Endothelial cell of umbilical vein (primary cell): Measurements from ENCODE around the gene S100A9. TPM values are rescaled to one million over a fixed set of nuclear protein-coding genes. Genes with fewer than 3 reads are reported as not detected.

ENCODE experiments used
- polyA plus RNA-seq, 4 experiments: library from polyadenylated mRNA; depleted of rRNA in 3 of 4; stranded (reverse) in 3 of 4; unstranded in 1 of 4; fragments of >200 nt; gene quantifications; 2 replicates each; pipeline versions ENCODE4 v1.2.1 to v1.2.3, GENCODE V29; 2011 to 2012; ENCODE audit warnings: missing spikeins in 1 of 4
- small RNA-seq: library from RNA; depleted of rRNA; stranded (forward); fragments of <200 nt; gene quantifications from one replicate; pipeline ENCODE3, GENCODE V24; 2012; ENCODE audit warnings: low replicate concordance, low read depth; ENCODE audit not compliant: insufficient read depth, insufficient read length
- total RNA-seq: library from RNA; stranded (reverse); gene quantifications from 2 replicates; pipeline ENCODE4 v1.2.3, GENCODE V29; 2021

S100A9 gene
- total and polyA plus RNA-seq, 2 donors (not counting 3 experiments of a cell fraction or from before 2014, with no cell fraction given): not detected

Small RNAs within 50 kb of the gene (small RNA-seq; reads per million reads assigned to genes)
- gene RNU6-160P: not detected
- gene S100A15A: not detected

Other genes starting within 250 kb of the S100A9 start
- gene SPRR2F, start 244.3 kb upstream of the S100A9 start, total RNA-seq: not detected in 2 replicates
- not detected in 2 replicates for gene SPRR2F, start 244.3 kb upstream of the S100A9 start, polyA plus RNA-seq
- not detected in 2 replicates for gene SPRR2G, start 207.0 kb upstream of the S100A9 start, total RNA-seq
- gene SPRR2G, start 207.0 kb upstream of the S100A9 start, polyA plus RNA-seq: not detected in 2 replicates
- gene LELP1, start 154.4 kb upstream of the S100A9 start, total RNA-seq: not detected in 2 replicates
- gene LELP1, start 154.4 kb upstream of the S100A9 start, polyA plus RNA-seq: not detected in 2 replicates
- gene PRR9, start 140.3 kb upstream of the S100A9 start, total RNA-seq: not detected in 2 replicates
- gene PRR9, start 140.3 kb upstream of the S100A9 start, polyA plus RNA-seq: not detected in 2 replicates
- not detected in 2 replicates for gene LORICRIN, start 98.2 kb upstream of the S100A9 start, total RNA-seq
- not detected in 2 replicates for gene LORICRIN, start 98.2 kb upstream of the S100A9 start, polyA plus RNA-seq
- not detected in 2 replicates for gene PGLYRP3, start 44.9 kb upstream of the S100A9 start, total RNA-seq
- gene PGLYRP3, start 44.9 kb upstream of the S100A9 start, polyA plus RNA-seq: not detected in 2 replicates
- not detected in 2 replicates for gene PGLYRP4, start 9.0 kb upstream of the S100A9 start, total RNA-seq
- not detected in 2 replicates for gene PGLYRP4, start 9.0 kb upstream of the S100A9 start, polyA plus RNA-seq
- not detected in 2 replicates for gene S100A12, start 17.8 kb downstream of the S100A9 start, total RNA-seq
- gene S100A12, start 17.8 kb downstream of the S100A9 start, polyA plus RNA-seq: not detected in 2 replicates
- not detected in 2 replicates for gene S100A8, start 33.2 kb downstream of the S100A9 start, total RNA-seq
- gene S100A8, start 33.2 kb downstream of the S100A9 start, polyA plus RNA-seq: not detected in 2 replicates
- not detected in 2 replicates for gene S100A7A, start 58.7 kb downstream of the S100A9 start, total RNA-seq
- gene S100A7A, start 58.7 kb downstream of the S100A9 start, polyA plus RNA-seq: not detected in 2 replicates
- not detected in 2 replicates for gene S100A7, start 102.8 kb downstream of the S100A9 start, total RNA-seq
- gene S100A7, start 102.8 kb downstream of the S100A9 start, polyA plus RNA-seq: not detected in 2 replicates
- gene S100A6, start 178.1 kb downstream of the S100A9 start, total RNA-seq: 908 and 937 TPM in 2 replicates
- gene S100A6, start 178.1 kb downstream of the S100A9 start, polyA plus RNA-seq: 552 and 1,048 TPM in 2 replicates
- not detected in 2 replicates for gene S100A5, start 183.1 kb downstream of the S100A9 start, total RNA-seq
- not detected in 2 replicates for gene S100A5, start 183.1 kb downstream of the S100A9 start, polyA plus RNA-seq
- gene S100A4, start 188.0 kb downstream of the S100A9 start, total RNA-seq: not detected in 2 replicates
- 0.62 and 1.1 TPM in 2 replicates for gene S100A4, start 188.0 kb downstream of the S100A9 start, polyA plus RNA-seq
- 0.42 TPM in 1 of 2 replicates, not detected in the other for gene S100A3, start 191.4 kb downstream of the S100A9 start, total RNA-seq
- gene S100A3, start 191.4 kb downstream of the S100A9 start, polyA plus RNA-seq: 1.3 and 1.9 TPM in 2 replicates
- 4.0 and 4.4 TPM in 2 replicates for gene S100A2, start 208.0 kb downstream of the S100A9 start, total RNA-seq
- gene S100A2, start 208.0 kb downstream of the S100A9 start, polyA plus RNA-seq: 3.9 and 4.3 TPM in 2 replicates